Astrocyte (in vitro differentiated cells and primary cell): ENCODE measurements around the gene CFAP57. TPM values are rescaled to one million over a fixed set of nuclear protein-coding genes. Genes with fewer than 3 reads are reported as not detected.

Experiments used
- DNase-seq: peaks from one replicate; pipeline ENCODE4 v3.0.0-alpha.2; 2010; ENCODE audit warnings: low read depth
- FAIRE-seq: peaks from 2 replicates; lab custom pipeline; 2011; peaks lifted over from hg19 to GRCh38; lab: Jason Lieb, UNC
- H2AFZ ChIP-seq: 2 replicates; pipeline ENCODE4 v1.6.0; 2012; ENCODE audit warnings: low read depth, low read length, inconsistent platforms
- H3K27ac ChIP-seq: 2 replicates; pipeline ENCODE4 v1.5.1; 2011; ENCODE audit warnings: low read depth, low read length, inconsistent platforms
- H3K27me3 ChIP-seq: 2 replicates; pipeline ENCODE4 v1.6.0; 2011; ENCODE audit warnings: low read length, inconsistent platforms; ENCODE audit not compliant: insufficient read depth
- H3K36me3 ChIP-seq: 2 replicates; pipeline ENCODE4 v1.5.1; 2011; ENCODE audit warnings: low read length, inconsistent platforms; ENCODE audit not compliant: insufficient read depth
- H3K4me1 ChIP-seq: 2 replicates; pipeline ENCODE4 v1.5.1; 2011; ENCODE audit warnings: low read length, inconsistent platforms; ENCODE audit not compliant: insufficient read depth
- H3K4me2 ChIP-seq: 2 replicates; pipeline ENCODE4 v1.6.0; 2012; ENCODE audit warnings: low read length, inconsistent platforms
- H3K4me3 ChIP-seq: 2 replicates; pipeline ENCODE4 v1.5.1; 2011; ENCODE audit warnings: low read depth, mild to moderate bottlenecking, low read length, inconsistent platforms; ENCODE audit not compliant: insufficient read depth
- H3K79me2 ChIP-seq: 2 replicates; pipeline ENCODE4 v1.6.0; 2012; ENCODE audit warnings: mild to moderate bottlenecking, low read length, inconsistent platforms; ENCODE audit not compliant: insufficient read depth
- H3K9ac ChIP-seq: 2 replicates; pipeline ENCODE4 v1.6.0; 2012; ENCODE audit warnings: mild to moderate bottlenecking, low read length, inconsistent platforms
- H3K9me3 ChIP-seq: 2 replicates; pipeline ENCODE4 v1.5.1; 2012; ENCODE audit warnings: low read depth, mild to moderate bottlenecking, low read length, inconsistent platforms; ENCODE audit not compliant: insufficient read depth
- H4K20me1 ChIP-seq: 2 replicates; pipeline ENCODE4 v1.6.0; 2012; ENCODE audit warnings: low read length, inconsistent platforms; ENCODE audit not compliant: insufficient read depth
- H3K27ac Mint-ChIP-seq: one replicate; pipeline ENCODE4 v1.8.0; 2021; ENCODE audit warnings: mild to moderate bottlenecking, mixed read lengths; ENCODE audit not compliant: unreplicated experiment
- H3K27me3 Mint-ChIP-seq: one replicate; pipeline ENCODE4 v1.8.0; 2021; ENCODE audit warnings: low read depth, mixed read lengths; ENCODE audit not compliant: unreplicated experiment
- H3K36me3 Mint-ChIP-seq: one replicate; pipeline ENCODE4 v1.8.0; 2021; ENCODE audit warnings: low read depth, mixed read lengths; ENCODE audit not compliant: unreplicated experiment
- H3K4me1 Mint-ChIP-seq: one replicate; pipeline ENCODE4 v1.8.0; 2021; ENCODE audit warnings: low read depth, mixed read lengths; ENCODE audit not compliant: unreplicated experiment
- H3K4me3 Mint-ChIP-seq: one replicate; pipeline ENCODE4 v1.8.0; 2021; ENCODE audit warnings: mild to moderate bottlenecking, moderate library complexity, mixed read lengths; ENCODE audit not compliant: unreplicated experiment
- H3K9me3 Mint-ChIP-seq: one replicate; pipeline ENCODE4 v1.8.0; 2021; ENCODE audit warnings: mild to moderate bottlenecking, mixed read lengths; ENCODE audit not compliant: unreplicated experiment
- EZH2 ChIP-seq: IDR thresholded peaks from 2 replicates; pipeline ENCODE4 v1.6.1; 2012; ENCODE audit warnings: mild to moderate bottlenecking, low read length, inconsistent platforms; ENCODE audit not compliant: insufficient read depth
- total RNA-seq: library from RNA; stranded (reverse); gene quantifications from 2 replicates; pipeline ENCODE4 v1.2.1, GENCODE V29; 2021
- TF ChIP-seq, protein P1 (sequence below): IDR thresholded peaks from 2 replicates; pipeline ENCODE4 v1.5.1; 2011; ENCODE audit warnings: low read depth, mild to moderate bottlenecking, inconsistent platforms, low read length, moderate library complexity; ENCODE audit not compliant: insufficient read depth

Gene CFAP57
- total RNA-seq, 1 donor from 2014 or later: 0.18 TPM

DNA sequence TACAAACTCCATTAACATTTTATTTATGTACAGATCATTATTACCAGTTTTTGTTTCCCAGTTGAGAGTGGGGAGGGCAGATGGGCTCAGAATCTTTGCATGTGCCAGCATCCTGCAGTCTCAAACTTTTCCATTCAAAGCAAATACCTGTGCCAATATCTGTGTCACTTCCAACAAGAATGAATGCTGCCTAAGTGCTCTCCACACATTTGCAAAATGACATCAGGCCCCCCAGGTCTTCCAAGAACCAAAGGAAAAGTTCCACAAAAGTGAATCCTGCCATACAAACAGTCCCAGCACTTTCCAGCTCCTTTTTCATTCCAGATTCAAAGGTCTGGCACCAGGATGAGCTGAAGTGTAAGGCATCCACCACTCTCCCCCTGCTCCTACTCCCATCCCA lies 127.0 kb downstream of the CFAP57 start:
- Mint-ChIP-seq H3K9me3 (no peaks in the 10 kb centered on the region), H3K4me1 (peaks cover 20% of the 10 kb centered on the region), H3K4me3 (no peak overlapping the region), H3K27ac (no peak overlapping the region), H3K27me3 (peaks cover 5% of the 10 kb centered on the region), H3K36me3 (no peaks in the 10 kb centered on the region)
- H4K20me1 ChIP-seq: no peaks in the 10 kb centered on the region
- no peaks in the 10 kb centered on the region for H3K79me2 ChIP-seq
- no peak overlapping the region for H2AFZ ChIP-seq
- FAIRE-seq (no peak), DNase-seq (no peak)
- H3K4me3 ChIP-seq: no peak overlapping the region
- no peaks in the 10 kb centered on the region for H3K36me3 ChIP-seq
- no peak overlapping the region for H3K4me2 ChIP-seq
- no peaks in the 10 kb centered on the region for H3K9me3 ChIP-seq
- TF ChIP-seq, protein P1, sequence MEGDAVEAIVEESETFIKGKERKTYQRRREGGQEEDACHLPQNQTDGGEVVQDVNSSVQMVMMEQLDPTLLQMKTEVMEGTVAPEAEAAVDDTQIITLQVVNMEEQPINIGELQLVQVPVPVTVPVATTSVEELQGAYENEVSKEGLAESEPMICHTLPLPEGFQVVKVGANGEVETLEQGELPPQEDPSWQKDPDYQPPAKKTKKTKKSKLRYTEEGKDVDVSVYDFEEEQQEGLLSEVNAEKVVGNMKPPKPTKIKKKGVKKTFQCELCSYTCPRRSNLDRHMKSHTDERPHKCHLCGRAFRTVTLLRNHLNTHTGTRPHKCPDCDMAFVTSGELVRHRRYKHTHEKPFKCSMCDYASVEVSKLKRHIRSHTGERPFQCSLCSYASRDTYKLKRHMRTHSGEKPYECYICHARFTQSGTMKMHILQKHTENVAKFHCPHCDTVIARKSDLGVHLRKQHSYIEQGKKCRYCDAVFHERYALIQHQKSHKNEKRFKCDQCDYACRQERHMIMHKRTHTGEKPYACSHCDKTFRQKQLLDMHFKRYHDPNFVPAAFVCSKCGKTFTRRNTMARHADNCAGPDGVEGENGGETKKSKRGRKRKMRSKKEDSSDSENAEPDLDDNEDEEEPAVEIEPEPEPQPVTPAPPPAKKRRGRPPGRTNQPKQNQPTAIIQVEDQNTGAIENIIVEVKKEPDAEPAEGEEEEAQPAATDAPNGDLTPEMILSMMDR: no peak
- no peak for TF ChIP-seq EZH2
- no peak overlapping the region for H3K27ac ChIP-seq
- no peak overlapping the region for H3K9ac ChIP-seq
- H3K4me1 ChIP-seq: peaks cover 11% of the 10 kb centered on the region
- H3K27me3 ChIP-seq: no peaks in the 10 kb centered on the region

DNA sequence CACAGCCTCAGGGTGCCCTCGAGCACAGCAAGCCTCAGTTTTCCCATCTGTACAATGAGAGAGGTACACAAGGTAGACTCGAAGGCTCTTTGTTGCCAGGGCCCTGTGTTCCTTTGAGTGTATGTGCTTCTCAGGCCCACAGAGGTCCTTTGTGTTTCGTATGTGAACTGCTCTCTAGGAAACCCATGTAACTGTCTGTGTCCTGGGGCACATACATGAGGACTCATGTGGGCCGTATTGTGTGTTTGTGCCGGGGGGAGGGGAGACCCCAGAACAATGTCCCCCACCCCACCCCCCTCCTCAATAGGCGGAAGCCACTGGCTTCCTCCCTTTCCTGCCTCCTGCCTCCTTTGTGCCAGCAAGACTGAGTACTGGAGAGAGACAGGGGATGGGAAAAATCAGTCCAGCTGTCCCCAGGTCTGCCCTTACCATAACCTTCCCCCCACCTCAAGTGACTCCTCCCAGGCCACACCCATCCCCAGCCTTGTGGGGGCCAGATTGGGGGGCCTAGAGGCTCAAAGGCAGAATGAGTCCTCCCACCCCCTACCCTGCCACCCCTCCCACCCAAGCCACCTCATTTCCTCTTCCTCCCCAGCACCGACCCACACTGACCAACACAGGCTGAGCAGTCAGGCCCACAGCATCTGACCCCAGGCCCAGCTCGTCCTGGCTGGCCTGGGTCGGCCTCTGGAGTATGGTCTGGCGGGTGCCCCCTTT lies 128.4 kb downstream of the CFAP57 start, which contains the start of gene TIE1:
Gene TIE1 (plus strand): TSS at position 605 of the 717 bp plus-strand sequence. CDS start 90 bp downstream, at position 695.
- H3K27me3 Mint-ChIP-seq: peaks cover 11% of the 10 kb centered on the region
- H3K9me3 Mint-ChIP-seq: no peaks in the 10 kb centered on the region
- FAIRE-seq (no peak), DNase-seq (no peak)
- no peaks in the 10 kb centered on the region for H3K9me3 ChIP-seq
- H3K4me3 ChIP-seq: no peak within 1 kb of the TSS
- no peaks in the 10 kb centered on the region for H3K27me3 ChIP-seq
- H4K20me1 ChIP-seq: no peaks in the 10 kb centered on the region
- no peak within 1 kb of the TSS for H3K9ac ChIP-seq
- no peak within 1 kb of the TSS for H3K4me2 ChIP-seq
- no peak within 1 kb of the TSS for H3K27ac Mint-ChIP-seq
- H2AFZ ChIP-seq: no peak within 1 kb of the TSS
- no peaks in the 10 kb centered on the region for H3K36me3 ChIP-seq
- TF ChIP-seq EZH2: no peak
- TF ChIP-seq, protein P1: no peak
- H3K27ac ChIP-seq: no peak within 1 kb of the TSS
- no peak within 1 kb of the TSS for H3K4me3 Mint-ChIP-seq
- H3K4me1 ChIP-seq: peaks cover under 1% of the 10 kb centered on the region
- H3K79me2 ChIP-seq: no peaks in the 10 kb centered on the region
- H3K36me3 Mint-ChIP-seq: peaks cover 2% of the 10 kb centered on the region
- peaks cover 15% of the 10 kb centered on the region for H3K4me1 Mint-ChIP-seq

DNA sequence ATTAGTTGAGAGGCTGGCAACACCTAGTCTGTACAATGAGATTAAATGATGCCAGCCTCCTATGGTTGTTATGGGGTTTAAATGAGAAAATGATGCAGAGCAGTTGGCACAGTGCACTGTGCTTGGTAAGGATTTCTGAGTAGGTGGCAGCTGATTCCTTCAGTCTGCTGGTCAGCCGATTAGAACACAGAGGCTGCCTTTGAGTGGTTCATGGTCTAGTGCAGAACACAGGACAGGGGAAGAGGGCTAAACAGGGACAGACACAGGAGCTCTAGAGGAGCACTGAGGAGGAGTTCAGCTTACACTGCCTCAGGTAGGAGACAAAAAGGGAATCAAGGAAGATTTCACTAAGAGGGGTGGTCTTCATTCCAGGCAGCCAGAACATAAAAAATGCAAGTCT lies 130.1 kb downstream of the CFAP57 start:
- no peak for FAIRE-seq
- H3K36me3 ChIP-seq: no peaks in the 10 kb centered on the region
- no peak overlapping the region for H3K27ac Mint-ChIP-seq

More for the DNA sequence above, 130.1 kb downstream of the CFAP57 start:
- no peak overlapping the region for H3K4me2 ChIP-seq
- H2AFZ ChIP-seq: no peak overlapping the region
- no peak for TF ChIP-seq EZH2
- TF ChIP-seq, protein P1: no peak
- H3K9me3 ChIP-seq: no peaks in the 10 kb centered on the region
- Mint-ChIP-seq H3K9me3 (peaks cover 7% of the 10 kb centered on the region), H3K4me3 (no peak overlapping the region), H3K27me3 (peaks cover 19% of the 10 kb centered on the region), H3K36me3 (peaks cover 8% of the 10 kb centered on the region), H3K4me1 (peaks cover 13% of the 10 kb centered on the region)
- no peaks in the 10 kb centered on the region for H3K79me2 ChIP-seq
- DNase-seq: no peak
- H3K27ac ChIP-seq: no peak overlapping the region
- H3K4me3 ChIP-seq: no peak overlapping the region
- H3K27me3 ChIP-seq: no peaks in the 10 kb centered on the region
- no peaks in the 10 kb centered on the region for H3K4me1 ChIP-seq
- H4K20me1 ChIP-seq: no peaks in the 10 kb centered on the region
- no peak overlapping the region for H3K9ac ChIP-seq
